HG03439 (cell line): Measurements from ENCODE around the gene IVD.

Experiments
- ATAC-seq: cut with Tn5 transposase; IDR thresholded peaks from one replicate; pipeline ENCODE4 v1.9.1; 2021; ENCODE audit warnings: mild to moderate bottlenecking, moderate library complexity; ENCODE audit not compliant: unreplicated experiment

The IVD gene

GRCh38 chr15:40412095-40412759 lies 6.6 kb downstream of the IVD start:
- no peak for ATAC-seq

DNA sequence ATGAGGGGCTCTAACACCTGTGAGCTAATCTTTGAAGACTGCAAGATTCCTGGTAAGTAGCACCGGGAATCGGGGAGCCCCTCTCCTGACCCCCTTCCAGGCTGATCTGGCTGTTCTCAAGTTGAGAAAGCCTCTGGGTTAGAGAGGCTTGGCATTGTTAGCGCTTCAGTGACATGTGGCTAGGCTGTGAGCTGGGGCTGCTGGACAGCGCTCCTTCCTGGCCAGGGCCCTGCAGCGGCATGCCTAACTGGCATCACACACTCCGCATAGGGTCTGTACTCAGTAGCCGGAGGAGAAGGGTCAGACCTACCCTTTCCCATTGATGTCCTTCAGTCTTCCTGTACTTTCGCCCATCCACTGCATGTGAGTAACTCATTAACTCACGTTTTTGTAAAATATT lies 7.4 kb downstream of the IVD start:
- no peak for ATAC-seq

DNA sequence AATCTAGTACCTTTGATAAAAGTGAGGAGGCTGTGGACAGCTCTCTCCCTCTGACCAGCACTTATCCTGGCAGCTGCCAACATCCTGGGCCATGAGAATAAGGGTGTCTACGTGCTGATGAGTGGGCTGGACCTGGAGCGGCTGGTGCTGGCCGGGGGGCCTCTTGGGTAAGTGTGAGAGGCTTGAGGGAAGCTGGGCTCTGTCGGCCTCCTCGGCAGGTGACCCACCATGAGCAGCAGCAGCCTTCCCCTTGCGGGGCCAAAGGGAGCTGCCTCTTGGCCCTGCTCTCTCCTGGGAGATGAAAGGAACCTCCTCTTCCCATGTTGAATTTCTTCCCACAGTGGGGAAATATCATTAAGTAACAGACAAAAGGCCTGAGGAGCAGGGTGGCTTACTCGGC lies 9.2 kb downstream of the IVD start:
- no peak for ATAC-seq

DNA sequence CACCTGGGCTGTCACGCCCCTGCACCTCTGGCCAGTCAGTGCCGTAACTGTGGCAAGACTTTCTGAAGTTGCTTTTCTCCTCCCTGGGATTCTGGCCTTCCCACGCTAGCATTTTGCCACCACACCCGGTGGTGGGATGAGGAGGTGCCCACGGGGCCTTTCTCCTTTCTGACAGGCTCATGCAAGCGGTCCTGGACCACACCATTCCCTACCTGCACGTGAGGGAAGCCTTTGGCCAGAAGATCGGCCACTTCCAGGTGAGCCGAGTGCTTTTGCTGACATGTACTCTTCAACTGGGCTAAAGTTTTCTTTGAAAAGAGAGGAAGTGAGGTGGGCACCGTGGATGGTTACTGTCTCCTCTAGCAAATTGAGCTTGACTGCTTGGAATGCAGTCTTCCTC lies 9.6 kb downstream of the IVD start:
- ATAC-seq, result no peak

DNA sequence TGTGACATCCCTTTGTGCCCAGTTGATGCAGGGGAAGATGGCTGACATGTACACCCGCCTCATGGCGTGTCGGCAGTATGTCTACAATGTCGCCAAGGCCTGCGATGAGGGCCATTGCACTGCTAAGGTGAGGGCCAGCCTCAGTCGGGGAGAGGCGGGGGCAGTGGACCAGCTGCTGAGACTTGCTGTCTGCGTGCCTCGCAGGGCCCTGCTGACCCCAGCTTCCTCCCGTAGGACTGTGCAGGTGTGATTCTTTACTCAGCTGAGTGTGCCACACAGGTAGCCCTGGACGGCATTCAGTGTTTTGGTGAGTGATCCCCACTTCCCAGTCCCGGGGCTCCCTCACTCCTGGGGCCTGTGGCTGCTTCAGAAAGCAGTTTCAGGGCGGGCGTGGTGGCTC lies 10.5 kb downstream of the IVD start:
- no peak for ATAC-seq

DNA sequence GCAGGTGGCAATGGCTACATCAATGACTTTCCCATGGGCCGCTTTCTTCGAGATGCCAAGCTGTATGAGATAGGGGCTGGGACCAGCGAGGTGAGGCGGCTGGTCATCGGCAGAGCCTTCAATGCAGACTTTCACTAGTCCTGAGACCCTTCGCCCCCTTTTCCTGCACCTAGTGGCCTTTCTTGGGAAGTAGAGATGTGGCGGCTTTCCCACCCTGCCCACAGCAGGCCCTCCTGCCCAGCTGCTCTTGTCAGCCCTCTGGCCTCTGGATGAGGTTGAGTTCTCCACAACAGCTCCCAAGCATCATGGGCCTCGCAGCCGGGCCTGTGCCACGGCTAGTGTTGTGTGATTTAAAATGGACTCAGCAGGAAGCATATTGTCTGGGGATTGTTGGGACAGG lies 12.5 kb downstream of the IVD start:
- no peak for ATAC-seq

GRCh38 chr15:40420071-40420713 lies 14.6 kb downstream of the IVD start:
- ATAC-seq, result no peak

GRCh38 chr15:40420793-40421192 lies 15.2 kb downstream of the IVD start:
- no peak for ATAC-seq

DNA sequence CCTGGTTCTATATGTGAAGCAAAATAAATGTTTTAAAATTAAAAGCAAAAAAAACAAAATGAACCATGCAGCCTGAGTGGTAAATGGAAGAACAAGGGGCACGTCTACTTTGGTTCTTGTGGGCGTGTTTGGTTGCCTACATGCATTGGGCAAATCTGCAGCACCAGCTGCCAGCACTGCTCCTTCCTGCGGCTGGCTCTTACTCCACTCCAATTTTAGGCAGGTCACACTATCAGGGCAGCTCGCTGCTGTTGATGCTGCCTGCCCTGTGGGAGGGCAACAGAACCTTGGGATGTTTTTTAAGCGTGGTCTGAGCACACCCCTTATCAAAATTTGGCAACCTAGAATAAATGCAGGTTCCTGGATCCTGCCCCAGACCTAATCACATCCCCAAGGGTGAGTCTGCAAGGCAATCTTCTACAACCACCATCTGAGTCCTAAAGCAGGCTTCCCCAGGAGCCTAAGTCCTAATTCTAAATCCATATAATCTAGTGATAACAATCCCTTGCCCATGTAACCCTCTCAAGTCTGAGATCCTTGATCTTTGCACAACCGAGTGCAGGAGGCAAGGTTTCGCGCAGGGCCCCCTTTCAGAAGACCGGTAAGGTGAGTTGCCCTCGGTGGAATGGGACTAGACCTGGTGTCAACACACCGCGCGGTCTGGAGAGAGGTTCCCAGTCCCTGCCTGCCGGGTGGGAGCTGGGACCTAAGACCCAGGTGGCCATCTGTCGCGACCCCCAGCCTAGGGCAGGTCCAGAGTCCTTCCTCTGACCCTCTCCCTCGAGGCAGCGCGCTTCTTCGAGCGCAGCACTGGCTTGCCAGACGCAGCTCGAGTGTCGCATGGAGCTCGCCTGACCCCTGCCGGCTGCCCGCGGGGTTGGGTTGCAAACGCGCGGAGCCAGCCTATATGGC lies 15.9 kb downstream of the IVD start:
- no peak for ATAC-seq

- no peak for ATAC-seq
Observed at GRCh38 chr15:40424483-40425115, 19.0 kb downstream of the IVD start.

DNA sequence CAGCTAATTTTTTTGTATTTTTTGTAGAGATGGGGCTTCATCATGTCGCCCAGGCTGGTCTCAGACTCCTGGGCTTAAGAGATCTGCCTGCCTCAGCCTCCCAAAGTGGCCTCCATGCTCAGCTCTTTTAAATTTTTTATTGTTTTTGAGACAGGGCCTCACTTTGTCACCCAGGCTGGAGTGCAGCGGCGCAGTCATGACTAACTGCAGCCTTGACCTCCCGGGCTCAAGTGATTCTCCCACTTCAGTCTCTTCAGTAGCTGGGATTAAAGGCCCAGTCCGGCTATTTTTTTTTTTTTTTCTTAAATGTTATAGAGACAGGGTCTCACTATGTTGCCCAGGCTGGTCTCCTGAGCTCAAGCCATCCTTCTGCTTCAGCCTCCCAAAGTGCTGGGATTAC lies 20.1 kb downstream of the IVD start:
- no peak for ATAC-seq

GRCh38 chr15:40427188-40427587 lies 21.6 kb downstream of the IVD start:
- ATAC-seq, result no peak

GRCh38 chr15:40428185-40428584 lies 22.6 kb downstream of the IVD start:
- no peak for ATAC-seq

DNA sequence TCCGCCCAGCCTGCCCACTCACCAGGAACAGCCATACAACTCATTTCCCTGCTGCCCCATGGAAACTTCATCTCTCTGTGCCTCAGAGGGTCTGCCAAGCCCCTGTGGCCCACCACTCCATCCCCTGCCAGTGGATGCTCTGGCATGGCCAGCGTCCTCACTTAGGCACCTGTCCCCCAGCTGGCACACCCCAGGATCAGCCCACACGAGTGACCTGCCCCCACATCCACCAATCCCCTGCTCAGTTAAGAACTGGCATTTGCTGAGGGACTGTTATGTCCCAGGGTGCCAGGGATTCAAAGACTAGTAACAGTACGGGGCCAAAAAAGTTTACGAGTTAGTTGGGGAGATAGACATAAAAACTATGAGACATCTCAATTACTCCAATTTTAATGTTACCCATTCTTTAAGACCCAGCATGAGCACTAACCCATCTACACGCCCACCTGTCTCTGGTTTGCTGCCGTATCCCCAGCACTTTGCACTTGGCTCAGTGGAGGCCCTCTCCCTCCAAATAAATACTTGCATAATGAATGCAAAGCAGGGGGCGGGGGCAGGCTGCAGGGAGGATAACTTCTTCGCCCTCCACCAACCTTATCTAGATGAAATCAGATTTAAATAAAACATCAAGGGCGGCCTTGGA lies 23.6 kb downstream of the IVD start:
- no peak for ATAC-seq

DNA sequence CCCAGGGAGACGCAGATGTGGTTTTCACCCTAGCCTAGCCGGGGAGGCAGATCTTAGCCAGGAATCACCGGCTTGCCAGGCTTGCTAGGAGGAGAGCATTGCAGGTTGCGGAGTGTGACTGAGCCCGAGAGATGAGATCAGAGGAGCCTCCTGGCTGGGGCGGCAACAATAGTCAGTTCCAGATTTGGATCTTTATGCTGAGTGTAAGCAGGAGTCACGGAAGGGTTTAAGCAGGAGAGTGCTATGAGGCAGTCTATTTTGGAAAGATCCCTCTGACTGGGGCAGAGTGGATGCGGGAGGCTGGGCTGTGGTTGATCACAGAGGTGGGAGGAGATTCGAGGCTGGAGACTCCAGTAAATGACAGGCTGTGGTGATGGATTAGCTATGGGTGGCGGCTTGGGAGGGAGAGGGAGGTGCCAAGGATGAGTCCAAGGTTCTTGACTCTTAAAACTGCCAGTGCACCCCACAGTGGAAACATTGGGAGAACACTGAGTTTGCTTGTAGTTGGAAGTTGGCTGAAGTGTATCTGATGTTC lies 24.7 kb downstream of the IVD start:
- ATAC-seq, result no peak

- ATAC-seq, result no peak
Observed at GRCh38 chr15:40435023-40435709, 29.6 kb downstream of the IVD start.

GRCh38 chr15:40435710-40436089 lies 30.1 kb downstream of the IVD start:
- ATAC-seq, result no peak

GRCh38 chr15:40436116-40436891 lies 30.7 kb downstream of the IVD start:
- ATAC-seq, result no peak
